NT2/D1 (cell line): ENCODE data around the gene RENBP.

Experiments
- SUZ12 ChIP-seq: IDR thresholded peaks from 2 replicates; pipeline ENCODE4 v1.6.1; 2011; ENCODE audit not compliant: insufficient read length, insufficient read depth; ENCODE audit errors: extremely low read depth
- ZNF274 ChIP-seq: IDR thresholded peaks from 2 replicates; pipeline ENCODE4 v1.6.1; 2011; ENCODE audit warnings: mild to moderate bottlenecking, low read depth, low read length

DNA sequence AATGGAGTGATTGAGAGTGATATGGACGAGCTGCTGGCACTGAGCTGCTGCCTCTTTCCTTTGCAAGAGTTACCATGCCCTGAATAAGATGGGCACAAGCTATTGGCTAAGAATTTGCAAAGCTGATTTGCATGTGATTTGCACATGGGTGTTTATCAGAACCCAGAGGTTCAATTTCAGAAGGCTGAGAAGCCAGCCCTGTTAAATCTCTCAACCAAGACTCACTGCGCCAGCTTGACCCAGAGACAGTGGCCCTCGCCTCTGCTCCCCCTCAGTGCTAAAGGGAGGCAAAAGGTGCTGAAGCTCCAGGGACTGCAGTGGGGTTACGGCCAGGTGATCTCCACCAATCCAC, 19.1 kb downstream of the RENBP start:
- TF ChIP-seq ZNF274 (no peak), SUZ12 (no peak)
